CD14-positive monocyte (primary cell): Measurements from ENCODE around the gene RNF187. TPM values are rescaled to one million over a fixed set of nuclear protein-coding genes. Genes with fewer than 3 reads are reported as not detected.

ENCODE experiments used
- DNase-seq, 3 donors: peaks; one replicate each; pipeline ENCODE4 v3.0.0-alpha.2; 2011 to 2022
- H2AFZ ChIP-seq: 2 replicates; pipeline ENCODE4 v1.6.0; 2012; ENCODE audit warnings: mild to moderate bottlenecking, low read depth, low read length, inconsistent platforms; ENCODE audit not compliant: insufficient read depth, poor library complexity, severe bottlenecking
- H3K27ac ChIP-seq, 2 donors: 1 replicate in 1 of 2; 2 replicates in 1 of 2; pipeline ENCODE4 v1.5.1; 2012 to 2013; ENCODE audit warnings: low read length in 2 of 2, control low read depth in 1 of 2, inconsistent platforms in 1 of 2, low read depth in 1 of 2, mild to moderate bottlenecking in 1 of 2
- H3K27me3 ChIP-seq, 2 donors: one replicate each; pipeline versions ENCODE4 v1.6.0 to v1.6.1; 2011 to 2013; ENCODE audit warnings: low read length in 2 of 2; ENCODE audit not compliant: control insufficient read depth in 2 of 2, insufficient read depth in 2 of 2
- H3K36me3 ChIP-seq, 2 donors: replicated peaks in 1 of 2; 1 replicate in 1 of 2; 2 replicates in 1 of 2; pipeline versions ENCODE4 v1.5.1 to v1.6.1; 2012 to 2013; ENCODE audit warnings: low read length in 2 of 2, control low read depth in 1 of 2, inconsistent platforms in 1 of 2, mild to moderate bottlenecking in 1 of 2; ENCODE audit not compliant: insufficient read depth in 2 of 2, control insufficient read depth in 1 of 2
- H3K4me1 ChIP-seq, 2 donors: 1 replicate in 1 of 2; 2 replicates in 1 of 2; pipeline versions ENCODE4 v1.5.1 to v1.6.1; 2012 to 2013; ENCODE audit warnings: low read length in 2 of 2, control low read depth in 1 of 2, inconsistent platforms in 1 of 2, mild to moderate bottlenecking in 1 of 2, moderate library complexity in 1 of 2; ENCODE audit not compliant: insufficient read depth in 2 of 2, control insufficient read depth in 1 of 2
- H3K4me2 ChIP-seq: replicated peaks from 2 replicates; pipeline ENCODE3; 2012; ENCODE audit warnings: low read length, moderate library complexity, mild to moderate bottlenecking; ENCODE audit not compliant: poor library complexity, severe bottlenecking; ENCODE audit errors: extremely low read depth
- H3K4me3 ChIP-seq, 3 experiments: fragments of 200-600 bp in 1 of 3; sonication (generic) in 1 of 3; replicated peaks in 1 of 3; 1 replicate in 2 of 3; 2 replicates in 1 of 3; pipeline ENCODE4 v1.5.1; 2011 to 2013; ENCODE audit warnings: low read length in 3 of 3, mild to moderate bottlenecking in 3 of 3, control low read depth in 2 of 3, low read depth in 2 of 3, inconsistent platforms in 1 of 3, moderate library complexity in 1 of 3
- H3K79me2 ChIP-seq: 2 replicates; pipeline ENCODE4 v1.6.0; 2012; ENCODE audit warnings: mild to moderate bottlenecking, control low read depth, inconsistent platforms, low read length, moderate library complexity; ENCODE audit not compliant: insufficient read depth
- H3K9ac ChIP-seq: 2 replicates; pipeline ENCODE4 v1.6.0; 2017; ENCODE audit warnings: low read length, mild to moderate bottlenecking; ENCODE audit not compliant: insufficient read depth, poor library complexity, severe bottlenecking
- H3K9me3 ChIP-seq, 2 donors: replicated peaks in 1 of 2; 1 replicate in 1 of 2; 2 replicates in 1 of 2; pipeline versions ENCODE4 v1.5.1 to v1.6.1; 2012 to 2013; ENCODE audit warnings: low read length in 2 of 2, control low read depth in 1 of 2; ENCODE audit not compliant: control insufficient read depth in 1 of 2, insufficient read depth in 1 of 2
- H4K20me1 ChIP-seq: 2 replicates; pipeline ENCODE4 v1.6.0; 2012; ENCODE audit warnings: mild to moderate bottlenecking, low read length, control low read depth, moderate library complexity; ENCODE audit not compliant: insufficient read depth
- H3K27ac Mint-ChIP-seq, 7 donors: one replicate each; pipeline ENCODE4 v1.8.0; 2020; ENCODE audit warnings: mild to moderate bottlenecking in 7 of 7, mixed read lengths in 7 of 7, moderate library complexity in 6 of 7, inconsistent platforms in 2 of 7
- H3K27me3 Mint-ChIP-seq, 3 donors: one replicate each; pipeline ENCODE4 v1.8.0; 2021 to 2022; ENCODE audit warnings: low read depth in 3 of 3, mild to moderate bottlenecking in 3 of 3, mixed read lengths in 3 of 3, moderate library complexity in 3 of 3, inconsistent platforms in 1 of 3
- H3K36me3 Mint-ChIP-seq, 2 donors: one replicate each; pipeline ENCODE4 v1.8.0; 2020; ENCODE audit warnings: mixed read lengths in 2 of 2, inconsistent platforms in 1 of 2, mild to moderate bottlenecking in 1 of 2
- H3K4me1 Mint-ChIP-seq: one replicate; pipeline ENCODE4 v1.8.0; 2020; ENCODE audit warnings: mild to moderate bottlenecking, mixed read lengths
- H3K4me3 Mint-ChIP-seq, 2 donors: one replicate each; pipeline ENCODE4 v1.8.0; 2020; ENCODE audit warnings: mild to moderate bottlenecking in 2 of 2, mixed read lengths in 2 of 2, moderate library complexity in 1 of 2
- H3K9me3 Mint-ChIP-seq, 7 donors: one replicate each; pipeline ENCODE4 v1.8.0; 2020 to 2022; ENCODE audit warnings: mixed read lengths in 7 of 7, mild to moderate bottlenecking in 6 of 7, moderate library complexity in 6 of 7, inconsistent platforms in 2 of 7
- CTCF ChIP-seq: fragments of 200-600 bp; IDR thresholded peaks from one replicate; pipeline ENCODE4 v1.8.0; 2022; ENCODE audit warnings: antibody characterized with exemption, mild to moderate bottlenecking
- WGBS: methylation state at CpG from one replicate; pipeline ENCODE4 v1.1.5; 2013; ENCODE audit warnings: missing lambda C conversion rate; ENCODE audit not compliant: insufficient coverage; 5-methylcytosine and 5-hydroxymethylcytosine counted together
- intact Hi-C, 2 donors: fragments of 100-400 bp; cut with micrococcal nuclease; formaldehyde crosslinking; loops; one replicate each; pipeline versions ENCODE4 v1.15.0 to v1.15.1; 2023
- polyA plus RNA-seq, 3 donors: library from polyadenylated mRNA; depleted of rRNA in 1 of 3; unstranded in 2 of 3; stranded (reverse) in 1 of 3; fragments of 300-500 nt in 2 of 3; fragments of >200 nt in 1 of 3; fragmentation: Illumina TruSeq in 2 of 3; gene quantifications; 1 replicate in 2 of 3; 2 replicates in 1 of 3; pipeline ENCODE4 v1.2.3, GENCODE V29; 2012 to 2021

The RNF187 gene
- polyA plus RNA-seq, 3 donors: 5.9 to 27.6 (median 24.6) TPM

- Histone ChIP-seq H3K27me3 (peaks cover 7 to 33% of the 10 kb centered on the region in 2 donors), H3K36me3 (no peaks in the 10 kb centered on the region), H3K27ac (no peak overlapping the region), H3K9me3 (no peaks in the 10 kb centered on the region), H3K4me3 (peak overlapping the region in 2 of 3 experiments; percentile 34 to 78), H4K20me1 (no peaks in the 10 kb centered on the region), H3K9ac (peak overlapping the region; percentile 53), H2AFZ (no peak overlapping the region), H3K4me1 (peaks cover 39 to 49% of the 10 kb centered on the region in 2 donors), H3K4me2 (peak overlapping the region; percentile 81), H3K79me2 (peaks cover 4% of the 10 kb centered on the region)
- Mint-ChIP-seq H3K27ac (peak overlapping the region in 2 of 7 donors; percentile 54 to 86), H3K27me3 (peaks cover 26 to 51% (median 50%) of the 10 kb centered on the region in 3 donors), H3K9me3 (peaks cover 0 to 14% (median 6%) of the 10 kb centered on the region in 7 donors), H3K36me3 (peaks cover 0 to 4% of the 10 kb centered on the region in 2 donors), H3K4me3 (peak overlapping the region; percentile 88 to 95), H3K4me1 (peaks cover 44% of the 10 kb centered on the region)
- no peak for TF ChIP-seq CTCF
- intact Hi-C loops: loop anchor here in 1 of 2 donors (5.0 kb wide), 1 partner anchor 344 kb away; no protein-coding TSS in a partner anchor
- no peak for DNase-seq
- WGBS: 100% methylated on average over 1 of the region's 6 CpGs
These were observed 30.7 kb upstream of the RNF187 start for GRCh38 chr1:228456252-228457016.

- no peaks in the 10 kb centered on the region for H3K9me3 ChIP-seq
- peaks cover 0 to 4% of the 10 kb centered on the region in 2 donors for H3K36me3 Mint-ChIP-seq
- TF ChIP-seq CTCF: no peak
- intact Hi-C loops: loop anchor here in 1 of 2 donors (5.0 kb wide), 1 partner anchor 345 kb away; no protein-coding TSS in a partner anchor
- peaks cover 13 to 39% of the 10 kb centered on the region in 2 donors for H3K27me3 ChIP-seq
- peaks cover 39 to 47% of the 10 kb centered on the region in 2 donors for H3K4me1 ChIP-seq
- H3K27ac ChIP-seq: peak overlapping the region; percentile 25 to 62
- H3K4me2 ChIP-seq: peak overlapping the region; percentile 81
- peaks cover 0 to 14% (median 6%) of the 10 kb centered on the region in 7 donors for H3K9me3 Mint-ChIP-seq
- 8% methylated on average over 11 of the region's 13 CpGs for WGBS
- H3K79me2 ChIP-seq: peaks cover 4% of the 10 kb centered on the region
- H3K4me3 ChIP-seq: peak overlapping the region; percentile 34 to 78 (median 42)
- no peaks in the 10 kb centered on the region for H4K20me1 ChIP-seq
- H2AFZ ChIP-seq: peak overlapping the region; percentile 74
- no peaks in the 10 kb centered on the region for H3K36me3 ChIP-seq
- H3K27me3 Mint-ChIP-seq: peaks cover 30 to 56% (median 55%) of the 10 kb centered on the region in 3 donors
- DNase-seq: no peak
- peaks cover 41% of the 10 kb centered on the region for H3K4me1 Mint-ChIP-seq
- H3K4me3 Mint-ChIP-seq: peak overlapping the region; percentile 88 to 95
- H3K27ac Mint-ChIP-seq: peak overlapping the region; percentile 54 to 94 (median 90)
- H3K9ac ChIP-seq: peak overlapping the region; percentile 53
These were observed 30.2 kb upstream of the RNF187 start for GRCh38 chr1:228457017-228457395.
